ENCODE results near the gene HSPB9. TPM values are rescaled to one million over a fixed set of nuclear protein-coding genes. Genes with fewer than 3 reads are reported as not detected.

The HSPB9 gene
- total and polyA plus RNA-seq, 9 of the 15 experiments (the other 6 are each of a cell fraction or from before 2014, with no cell fraction given): 0.04 to 0.16 (median 0.08) TPM; not detected in 3

DNA sequence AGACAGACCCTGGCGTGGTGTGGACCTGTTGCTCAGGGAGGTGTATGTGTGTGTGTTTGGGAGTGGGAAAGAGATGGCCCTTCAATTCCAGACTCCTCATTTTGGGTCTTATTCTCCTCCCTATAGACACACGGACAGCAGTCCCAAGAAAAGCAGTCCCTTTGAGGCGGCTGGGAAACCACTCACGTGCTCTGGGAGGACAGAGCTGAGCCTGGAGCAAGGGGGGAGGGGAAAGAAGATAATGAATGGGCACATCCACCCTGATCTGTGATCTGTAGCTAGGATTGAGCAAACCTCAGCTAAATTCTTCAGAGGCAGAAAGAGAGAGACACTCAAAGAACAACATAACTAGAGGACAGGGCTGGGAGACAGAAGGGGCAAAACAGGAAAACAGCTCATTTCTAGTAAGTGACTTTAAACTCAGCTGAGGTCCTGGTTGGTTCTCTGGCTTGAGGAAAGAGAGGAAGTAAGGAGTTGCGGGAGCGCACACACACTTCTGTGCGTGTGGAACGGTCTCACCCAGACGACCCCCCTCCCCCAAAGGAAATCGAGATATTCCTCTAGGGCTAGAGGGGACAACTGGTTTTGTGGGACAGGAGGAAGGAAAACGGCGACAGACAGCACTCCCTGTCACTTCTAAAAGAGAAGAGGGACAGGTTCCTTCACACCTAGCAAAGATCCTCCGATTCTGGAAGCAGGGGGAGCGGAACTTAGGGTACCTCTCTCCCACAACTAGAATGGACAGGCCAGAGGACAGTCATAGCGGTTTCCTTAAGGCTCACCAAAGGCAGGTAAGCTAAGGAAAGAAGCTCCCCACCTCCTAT is 31.5 kb downstream of the HSPB9 start (continued):
- TF ChIP-seq KDM1A (IDR thresholded peaks at IDR 0.05) (peak in 1 of 2 experiments; percentile 7; a peak in 1 of 4 replicates), FOXK1 (CRISPR knock-in tag; IDR thresholded peaks at IDR 0.05; ENCODE audit: borderline replicate concordance) (0 out of 2 replicates have a peak, but pooled peaks have one; percentile 32), KDM5B (IDR thresholded peaks at IDR 0.05; ENCODE audit: insufficient replicate concordance, low read depth, low read length) (peak; percentile 19), ZBTB7A (IDR thresholded peaks at IDR 0.05; ENCODE audit: borderline replicate concordance, control insufficient read depth, low read depth, low read length) (0 out of 2 replicates have a peak, but pooled peaks have one; percentile 10), RNF2 (IDR thresholded peaks at IDR 0.05) (no peak), BHLHE40 (IDR thresholded peaks at IDR 0.05; ENCODE audit: low read length) (peak; percentile 86), CBFA2T2 (conservative IDR thresholded peaks at IDR 0.05) (no peak), HNRNPLL (IDR thresholded peaks at IDR 0.05; ENCODE audit: low read depth, low read length, poor library complexity, severe bottlenecking) (peak; percentile 72), HDAC1 (IDR thresholded peaks at IDR 0.05) (peak in 1 of 2 experiments; percentile 28; a peak in 2 of 4 replicates), ZFP36 (IDR thresholded peaks at IDR 0.05; ENCODE audit: low read depth, low read length, partially characterized antibody) (no peak), TEAD4 (IDR thresholded peaks at IDR 0.05; ENCODE audit: low read length) (0 out of 2 replicates have a peak, but pooled peaks have one; percentile 1), TEAD4 (CRISPR knock-in tag; IDR thresholded peaks at IDR 0.05; ENCODE audit: borderline replicate concordance) (no peak)
- TF ChIP-seq, protein P1, sequence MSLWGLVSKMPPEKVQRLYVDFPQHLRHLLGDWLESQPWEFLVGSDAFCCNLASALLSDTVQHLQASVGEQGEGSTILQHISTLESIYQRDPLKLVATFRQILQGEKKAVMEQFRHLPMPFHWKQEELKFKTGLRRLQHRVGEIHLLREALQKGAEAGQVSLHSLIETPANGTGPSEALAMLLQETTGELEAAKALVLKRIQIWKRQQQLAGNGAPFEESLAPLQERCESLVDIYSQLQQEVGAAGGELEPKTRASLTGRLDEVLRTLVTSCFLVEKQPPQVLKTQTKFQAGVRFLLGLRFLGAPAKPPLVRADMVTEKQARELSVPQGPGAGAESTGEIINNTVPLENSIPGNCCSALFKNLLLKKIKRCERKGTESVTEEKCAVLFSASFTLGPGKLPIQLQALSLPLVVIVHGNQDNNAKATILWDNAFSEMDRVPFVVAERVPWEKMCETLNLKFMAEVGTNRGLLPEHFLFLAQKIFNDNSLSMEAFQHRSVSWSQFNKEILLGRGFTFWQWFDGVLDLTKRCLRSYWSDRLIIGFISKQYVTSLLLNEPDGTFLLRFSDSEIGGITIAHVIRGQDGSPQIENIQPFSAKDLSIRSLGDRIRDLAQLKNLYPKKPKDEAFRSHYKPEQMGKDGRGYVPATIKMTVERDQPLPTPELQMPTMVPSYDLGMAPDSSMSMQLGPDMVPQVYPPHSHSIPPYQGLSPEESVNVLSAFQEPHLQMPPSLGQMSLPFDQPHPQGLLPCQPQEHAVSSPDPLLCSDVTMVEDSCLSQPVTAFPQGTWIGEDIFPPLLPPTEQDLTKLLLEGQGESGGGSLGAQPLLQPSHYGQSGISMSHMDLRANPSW (CRISPR knock-in tag; IDR thresholded peaks at IDR 0.05): no peak
- TF ChIP-seq, protein P2, sequence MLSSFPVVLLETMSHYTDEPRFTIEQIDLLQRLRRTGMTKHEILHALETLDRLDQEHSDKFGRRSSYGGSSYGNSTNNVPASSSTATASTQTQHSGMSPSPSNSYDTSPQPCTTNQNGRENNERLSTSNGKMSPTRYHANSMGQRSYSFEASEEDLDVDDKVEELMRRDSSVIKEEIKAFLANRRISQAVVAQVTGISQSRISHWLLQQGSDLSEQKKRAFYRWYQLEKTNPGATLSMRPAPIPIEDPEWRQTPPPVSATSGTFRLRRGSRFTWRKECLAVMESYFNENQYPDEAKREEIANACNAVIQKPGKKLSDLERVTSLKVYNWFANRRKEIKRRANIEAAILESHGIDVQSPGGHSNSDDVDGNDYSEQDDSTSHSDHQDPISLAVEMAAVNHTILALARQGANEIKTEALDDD (IDR thresholded peaks at IDR 0.05): 0 out of 2 replicates have a peak, but pooled peaks have one; percentile 8
- TF ChIP-seq, protein P3, sequence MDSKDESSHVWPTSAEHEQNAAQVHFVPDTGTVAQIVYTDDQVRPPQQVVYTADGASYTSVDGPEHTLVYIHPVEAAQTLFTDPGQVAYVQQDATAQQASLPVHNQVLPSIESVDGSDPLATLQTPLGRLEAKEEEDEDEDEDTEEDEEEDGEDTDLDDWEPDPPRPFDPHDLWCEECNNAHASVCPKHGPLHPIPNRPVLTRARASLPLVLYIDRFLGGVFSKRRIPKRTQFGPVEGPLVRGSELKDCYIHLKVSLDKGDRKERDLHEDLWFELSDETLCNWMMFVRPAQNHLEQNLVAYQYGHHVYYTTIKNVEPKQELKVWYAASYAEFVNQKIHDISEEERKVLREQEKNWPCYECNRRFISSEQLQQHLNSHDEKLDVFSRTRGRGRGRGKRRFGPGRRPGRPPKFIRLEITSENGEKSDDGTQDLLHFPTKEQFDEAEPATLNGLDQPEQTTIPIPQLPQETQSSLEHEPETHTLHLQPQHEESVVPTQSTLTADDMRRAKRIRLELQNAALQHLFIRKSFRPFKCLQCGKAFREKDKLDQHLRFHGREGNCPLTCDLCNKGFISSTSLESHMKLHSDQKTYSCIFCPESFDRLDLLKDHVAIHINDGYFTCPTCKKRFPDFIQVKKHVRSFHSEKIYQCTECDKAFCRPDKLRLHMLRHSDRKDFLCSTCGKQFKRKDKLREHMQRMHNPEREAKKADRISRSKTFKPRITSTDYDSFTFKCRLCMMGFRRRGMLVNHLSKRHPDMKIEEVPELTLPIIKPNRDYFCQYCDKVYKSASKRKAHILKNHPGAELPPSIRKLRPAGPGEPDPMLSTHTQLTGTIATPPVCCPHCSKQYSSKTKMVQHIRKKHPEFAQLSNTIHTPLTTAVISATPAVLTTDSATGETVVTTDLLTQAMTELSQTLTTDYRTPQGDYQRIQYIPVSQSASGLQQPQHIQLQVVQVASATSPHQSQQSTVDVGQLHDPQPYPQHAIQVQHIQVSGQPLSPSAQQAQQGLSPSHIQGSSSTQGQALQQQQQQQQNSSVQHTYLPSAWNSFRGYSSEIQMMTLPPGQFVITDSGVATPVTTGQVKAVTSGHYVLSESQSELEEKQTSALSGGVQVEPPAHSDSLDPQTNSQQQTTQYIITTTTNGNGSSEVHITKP (IDR thresholded peaks at IDR 0.05; ENCODE audit: partially characterized antibody): peak; percentile 33
- TF ChIP-seq, protein P4, sequence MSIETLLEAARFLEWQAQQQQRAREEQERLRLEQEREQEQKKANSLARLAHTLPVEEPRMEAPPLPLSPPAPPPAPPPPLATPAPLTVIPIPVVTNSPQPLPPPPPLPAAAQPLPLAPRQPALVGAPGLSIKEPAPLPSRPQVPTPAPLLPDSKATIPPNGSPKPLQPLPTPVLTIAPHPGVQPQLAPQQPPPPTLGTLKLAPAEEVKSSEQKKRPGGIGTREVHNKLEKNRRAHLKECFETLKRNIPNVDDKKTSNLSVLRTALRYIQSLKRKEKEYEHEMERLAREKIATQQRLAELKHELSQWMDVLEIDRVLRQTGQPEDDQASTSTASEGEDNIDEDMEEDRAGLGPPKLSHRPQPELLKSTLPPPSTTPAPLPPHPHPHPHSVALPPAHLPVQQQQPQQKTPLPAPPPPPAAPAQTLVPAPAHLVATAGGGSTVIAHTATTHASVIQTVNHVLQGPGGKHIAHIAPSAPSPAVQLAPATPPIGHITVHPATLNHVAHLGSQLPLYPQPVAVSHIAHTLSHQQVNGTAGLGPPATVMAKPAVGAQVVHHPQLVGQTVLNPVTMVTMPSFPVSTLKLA (conservative IDR thresholded peaks at IDR 0.05): peak in 1 of 2 experiments; percentile 45; a peak in 2 of 4 replicates
